Memory B cell (primary cell): ENCODE results near the gene CYP26B1.

Experiments
- ATAC-seq: fragments of 150-1000 bp; cut with Tn5 transposase; 2 replicates; pipeline ENCODE4 v1.10.0; 2021; ENCODE audit warnings: low read depth, mild to moderate bottlenecking, moderate library complexity
- DNase-seq, 2 donors: peaks; one replicate each; pipeline ENCODE4 v3.0.0; 2022; ENCODE audit warnings: low spot score in 2 of 2
- H3K27ac Mint-ChIP-seq: one replicate; pipeline ENCODE4 v1.8.0; 2022; ENCODE audit warnings: mild to moderate bottlenecking, moderate library complexity, mixed read lengths
- H3K27me3 Mint-ChIP-seq: one replicate; pipeline ENCODE4 v1.8.0; 2022; ENCODE audit warnings: mixed read lengths
- H3K36me3 Mint-ChIP-seq: one replicate; pipeline ENCODE4 v1.8.0; 2022; ENCODE audit warnings: mild to moderate bottlenecking, mixed read lengths
- H3K4me1 Mint-ChIP-seq: one replicate; pipeline ENCODE4 v1.8.0; 2022; ENCODE audit warnings: mixed read lengths
- H3K4me3 Mint-ChIP-seq: one replicate; pipeline ENCODE4 v1.8.0; 2022; ENCODE audit warnings: mild to moderate bottlenecking, moderate library complexity, mixed read lengths
- H3K9me3 Mint-ChIP-seq: one replicate; pipeline ENCODE4 v1.8.0; 2022; ENCODE audit warnings: mixed read lengths

Gene CYP26B1, protein sequence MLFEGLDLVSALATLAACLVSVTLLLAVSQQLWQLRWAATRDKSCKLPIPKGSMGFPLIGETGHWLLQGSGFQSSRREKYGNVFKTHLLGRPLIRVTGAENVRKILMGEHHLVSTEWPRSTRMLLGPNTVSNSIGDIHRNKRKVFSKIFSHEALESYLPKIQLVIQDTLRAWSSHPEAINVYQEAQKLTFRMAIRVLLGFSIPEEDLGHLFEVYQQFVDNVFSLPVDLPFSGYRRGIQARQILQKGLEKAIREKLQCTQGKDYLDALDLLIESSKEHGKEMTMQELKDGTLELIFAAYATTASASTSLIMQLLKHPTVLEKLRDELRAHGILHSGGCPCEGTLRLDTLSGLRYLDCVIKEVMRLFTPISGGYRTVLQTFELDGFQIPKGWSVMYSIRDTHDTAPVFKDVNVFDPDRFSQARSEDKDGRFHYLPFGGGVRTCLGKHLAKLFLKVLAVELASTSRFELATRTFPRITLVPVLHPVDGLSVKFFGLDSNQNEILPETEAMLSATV

GRCh38 chr2:72147303-72147971 lies at the start of gene CYP26B1:
CYP26B1 (minus strand) TSS chr2:72147862; CDS start chr2:72147834, 28 bp downstream.
- Mint-ChIP-seq H3K4me3 (peak within 1 kb of the TSS; percentile 85), H3K4me1 (peaks cover 30% of the 10 kb centered on the region), H3K27me3 (peaks cover 35% of the 10 kb centered on the region), H3K36me3 (peaks cover 7% of the 10 kb centered on the region), H3K9me3 (peaks cover 5% of the 10 kb centered on the region), H3K27ac (peak within 1 kb of the TSS; percentile 39)
- ATAC-seq, result no peak
- no peak for DNase-seq

GRCh38 chr2:72193723-72194122 lies 46.1 kb upstream of the CYP26B1 start:
- DNase-seq (no peak), ATAC-seq (no peak)
- H3K9me3 Mint-ChIP-seq, result peaks cover 4% of the 10 kb centered on the region
- H3K4me1 Mint-ChIP-seq, result peaks cover 3% of the 10 kb centered on the region
- no peaks in the 10 kb centered on the region for H3K27me3 Mint-ChIP-seq
- no peak overlapping the region for H3K4me3 Mint-ChIP-seq
- peaks cover 10% of the 10 kb centered on the region for H3K36me3 Mint-ChIP-seq
- no peak overlapping the region for H3K27ac Mint-ChIP-seq

DNA sequence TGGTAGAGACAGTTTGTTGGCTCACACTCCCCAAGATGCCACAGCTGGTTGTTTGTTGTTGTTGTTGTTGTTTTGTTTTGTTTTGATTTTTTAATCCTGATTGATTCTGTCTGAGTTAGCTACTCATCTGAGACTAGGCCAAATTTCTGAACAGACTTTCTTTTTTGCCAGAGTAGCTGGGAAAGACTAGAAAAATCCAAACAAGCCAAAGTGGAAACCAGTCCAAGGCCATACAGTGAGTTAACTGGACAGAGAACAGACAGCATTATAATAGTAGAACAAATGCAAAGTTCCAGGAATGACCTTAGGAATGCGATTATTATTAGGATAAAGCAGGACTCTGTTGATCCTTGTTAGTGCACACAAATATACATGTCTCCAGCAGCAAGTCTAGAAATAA lies 43.8 kb upstream of the CYP26B1 start:
- ATAC-seq (no peak), DNase-seq (no peak)
- no peaks in the 10 kb centered on the region for H3K27me3 Mint-ChIP-seq
- H3K27ac Mint-ChIP-seq, result no peak overlapping the region
- peaks cover 13% of the 10 kb centered on the region for H3K36me3 Mint-ChIP-seq
- H3K9me3 Mint-ChIP-seq, result peaks cover 5% of the 10 kb centered on the region
- peaks cover 3% of the 10 kb centered on the region for H3K4me1 Mint-ChIP-seq
- H3K4me3 Mint-ChIP-seq, result no peak overlapping the region

GRCh38 chr2:72185206-72185605 lies 37.5 kb upstream of the CYP26B1 start:
- Mint-ChIP-seq H3K27me3 (no peaks in the 10 kb centered on the region), H3K4me3 (no peak overlapping the region), H3K27ac (no peak overlapping the region), H3K4me1 (peaks cover 3% of the 10 kb centered on the region), H3K9me3 (peaks cover 5% of the 10 kb centered on the region), H3K36me3 (peaks cover 18% of the 10 kb centered on the region)
- DNase-seq (no peak), ATAC-seq (no peak)

GRCh38 chr2:72183466-72183865 lies 35.8 kb upstream of the CYP26B1 start:
- ATAC-seq (no peak), DNase-seq (no peak)
- Mint-ChIP-seq H3K9me3 (no peaks in the 10 kb centered on the region), H3K36me3 (peaks cover 25% of the 10 kb centered on the region), H3K27me3 (no peaks in the 10 kb centered on the region), H3K4me1 (no peaks in the 10 kb centered on the region), H3K4me3 (no peak overlapping the region), H3K27ac (no peak overlapping the region)

- DNase-seq (no peak), ATAC-seq (no peak)
- H3K4me1 Mint-ChIP-seq, result no peaks in the 10 kb centered on the region
- no peaks in the 10 kb centered on the region for H3K27me3 Mint-ChIP-seq
- no peaks in the 10 kb centered on the region for H3K9me3 Mint-ChIP-seq
- no peak overlapping the region for H3K4me3 Mint-ChIP-seq
- H3K36me3 Mint-ChIP-seq, result peaks cover 27% of the 10 kb centered on the region
- H3K27ac Mint-ChIP-seq, result no peak overlapping the region
Observed at GRCh38 chr2:72183016-72183415, 35.4 kb upstream of the CYP26B1 start.

- no peak overlapping the region for H3K4me3 Mint-ChIP-seq
- no peak for ATAC-seq
- peaks cover 30% of the 10 kb centered on the region for H3K36me3 Mint-ChIP-seq
- DNase-seq, result no peak
- no peaks in the 10 kb centered on the region for H3K4me1 Mint-ChIP-seq
- H3K27ac Mint-ChIP-seq, result no peak overlapping the region
- H3K9me3 Mint-ChIP-seq, result no peaks in the 10 kb centered on the region
- no peaks in the 10 kb centered on the region for H3K27me3 Mint-ChIP-seq
Observed at GRCh38 chr2:72182547-72182946, 34.9 kb upstream of the CYP26B1 start.

GRCh38 chr2:72181616-72182015 lies 34.0 kb upstream of the CYP26B1 start:
- Mint-ChIP-seq H3K36me3 (peaks cover 33% of the 10 kb centered on the region), H3K27me3 (no peaks in the 10 kb centered on the region), H3K4me1 (no peaks in the 10 kb centered on the region), H3K4me3 (no peak overlapping the region), H3K9me3 (no peaks in the 10 kb centered on the region), H3K27ac (no peak overlapping the region)
- ATAC-seq (no peak), DNase-seq (no peak)

DNA sequence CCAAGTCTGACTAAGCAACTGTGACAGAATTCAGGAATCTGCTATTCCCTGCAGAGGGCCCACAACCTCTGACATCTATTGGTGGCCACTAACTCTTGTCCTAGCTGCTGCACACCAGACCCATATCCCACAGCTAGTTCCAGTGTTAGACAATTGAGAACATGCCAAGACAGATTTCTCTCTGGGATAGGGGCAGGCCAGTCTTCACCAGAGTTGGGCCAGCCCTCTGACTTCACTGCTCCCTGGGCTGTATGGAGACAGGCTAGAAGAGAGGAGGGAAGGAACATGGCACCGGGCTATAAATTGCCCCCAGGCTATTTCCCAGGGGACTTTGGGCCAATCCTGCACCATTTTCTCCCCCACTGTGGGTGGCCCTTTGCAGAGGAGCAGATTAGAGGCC lies 32.7 kb upstream of the CYP26B1 start:
- Mint-ChIP-seq H3K4me1 (no peaks in the 10 kb centered on the region), H3K27ac (no peak overlapping the region), H3K4me3 (no peak overlapping the region), H3K9me3 (no peaks in the 10 kb centered on the region), H3K36me3 (peaks cover 37% of the 10 kb centered on the region), H3K27me3 (no peaks in the 10 kb centered on the region)
- no peak for ATAC-seq
- DNase-seq, result no peak

DNA sequence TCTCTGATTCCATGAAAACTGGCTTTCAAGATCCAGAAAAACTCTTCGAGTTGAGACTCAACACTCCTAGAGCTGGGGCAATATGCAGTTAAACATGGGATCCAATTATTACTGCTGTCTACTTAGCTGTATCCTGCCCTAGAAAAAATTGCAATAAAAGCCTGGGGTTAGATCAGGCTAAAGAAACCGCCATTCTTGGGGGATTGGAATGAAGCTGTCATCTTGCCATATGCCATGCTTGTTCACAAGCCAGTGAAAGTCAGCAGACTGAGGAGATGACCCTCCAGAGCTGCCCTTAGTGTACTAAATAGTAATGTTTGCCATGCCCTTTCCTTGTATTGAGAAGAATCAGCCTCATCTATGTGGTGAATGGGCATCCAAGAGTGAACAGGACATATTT lies 30.9 kb upstream of the CYP26B1 start:
- ATAC-seq, result no peak
- Mint-ChIP-seq H3K27me3 (no peaks in the 10 kb centered on the region), H3K9me3 (no peaks in the 10 kb centered on the region), H3K27ac (no peak overlapping the region), H3K4me3 (no peak overlapping the region), H3K36me3 (peaks cover 41% of the 10 kb centered on the region), H3K4me1 (no peaks in the 10 kb centered on the region)
- no peak for DNase-seq

GRCh38 chr2:72176281-72176680 lies 28.6 kb upstream of the CYP26B1 start:
- Mint-ChIP-seq H3K36me3 (peaks cover 33% of the 10 kb centered on the region), H3K27ac (no peak overlapping the region), H3K4me3 (no peak overlapping the region), H3K27me3 (no peaks in the 10 kb centered on the region), H3K4me1 (no peaks in the 10 kb centered on the region), H3K9me3 (no peaks in the 10 kb centered on the region)
- DNase-seq, result no peak
- ATAC-seq, result no peak

DNA sequence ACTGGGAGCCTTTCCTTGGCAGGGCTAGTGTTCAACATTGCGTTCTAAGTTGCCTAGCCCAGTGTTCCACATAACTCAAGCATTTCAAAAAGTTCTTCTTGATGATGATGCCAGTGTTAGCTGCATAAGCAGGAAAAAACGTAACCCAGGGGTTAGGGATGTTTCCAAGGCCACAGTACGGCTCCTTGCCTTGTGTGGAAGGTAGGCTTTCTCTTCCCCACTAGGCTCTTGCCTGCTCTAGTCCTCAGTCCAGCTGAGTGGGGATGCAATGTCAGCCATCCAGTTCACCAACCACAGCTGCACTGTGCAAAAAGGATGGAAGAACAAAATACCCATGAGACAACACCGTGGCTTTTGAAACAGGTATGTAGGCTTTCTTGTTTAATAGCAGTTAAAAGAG lies 28.0 kb upstream of the CYP26B1 start:
- H3K9me3 Mint-ChIP-seq, result no peaks in the 10 kb centered on the region

DNA sequence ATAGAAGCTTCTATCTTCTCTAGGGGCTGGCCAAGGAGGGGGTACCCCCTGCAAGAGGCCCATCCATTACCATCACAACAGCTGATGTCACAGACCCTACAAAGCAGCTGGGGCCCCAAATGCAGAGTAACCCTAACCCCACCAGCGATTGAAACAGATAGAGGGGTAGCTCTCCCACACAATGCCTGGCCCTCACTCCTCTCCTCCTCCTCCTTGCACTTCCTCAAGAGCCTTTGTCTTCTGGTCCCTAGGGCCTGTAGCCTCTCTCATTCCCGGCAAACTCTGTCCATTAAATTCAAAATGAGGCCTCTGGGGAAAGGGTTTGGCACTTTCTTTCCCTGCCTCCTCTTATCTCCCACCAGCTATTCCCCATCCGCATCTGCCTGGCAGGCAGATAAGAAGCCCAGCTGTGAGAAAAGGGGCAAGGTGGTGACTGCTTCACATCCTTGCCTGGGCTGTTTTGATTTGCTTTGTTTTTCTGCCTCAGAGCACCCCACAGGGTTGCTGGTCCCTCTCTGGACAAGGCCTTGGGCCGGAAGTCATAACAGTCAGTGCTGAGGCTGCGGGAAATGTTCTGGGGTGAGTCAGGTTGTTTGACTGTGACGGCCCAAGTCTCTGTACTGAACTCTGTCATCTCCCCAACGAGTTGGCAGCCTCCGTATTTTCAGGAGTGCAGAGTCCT lies 26.1 kb upstream of the CYP26B1 start:
- no peaks in the 10 kb centered on the region for H3K27me3 Mint-ChIP-seq
- H3K36me3 Mint-ChIP-seq, result peaks cover 21% of the 10 kb centered on the region
- H3K27ac Mint-ChIP-seq, result no peak overlapping the region
- H3K9me3 Mint-ChIP-seq, result peaks cover 1% of the 10 kb centered on the region
- H3K4me1 Mint-ChIP-seq, result no peaks in the 10 kb centered on the region
- DNase-seq (no peak), ATAC-seq (no peak)
- H3K4me3 Mint-ChIP-seq, result no peak overlapping the region

More for the DNA sequence above, 28.0 kb upstream of the CYP26B1 start:
- no peak overlapping the region for H3K27ac Mint-ChIP-seq
- no peaks in the 10 kb centered on the region for H3K27me3 Mint-ChIP-seq
- no peaks in the 10 kb centered on the region for H3K4me1 Mint-ChIP-seq
- no peak for ATAC-seq
- no peak overlapping the region for H3K4me3 Mint-ChIP-seq
- no peak for DNase-seq
- H3K36me3 Mint-ChIP-seq, result peaks cover 33% of the 10 kb centered on the region

DNA sequence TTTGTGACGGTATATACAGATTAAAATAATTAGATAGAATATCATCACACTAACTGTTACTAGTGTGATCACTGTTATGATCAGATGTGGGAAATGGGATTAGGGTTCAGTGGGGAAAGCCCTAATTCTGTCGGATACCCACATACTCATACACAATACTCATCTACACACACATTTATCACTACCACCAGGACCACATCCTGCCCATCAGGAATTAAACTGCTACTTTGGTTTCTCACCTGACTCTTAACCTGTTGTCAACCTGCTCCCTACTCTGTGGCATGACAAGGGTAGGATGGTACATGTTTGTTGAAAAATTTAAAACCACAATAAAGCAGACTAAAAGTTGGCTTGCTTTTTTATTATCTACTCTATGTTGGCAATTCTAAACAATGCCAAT lies 24.8 kb upstream of the CYP26B1 start:
- peaks cover 10% of the 10 kb centered on the region for H3K36me3 Mint-ChIP-seq
- no peak for ATAC-seq
- DNase-seq, result no peak
- H3K4me3 Mint-ChIP-seq, result no peak overlapping the region
- no peak overlapping the region for H3K27ac Mint-ChIP-seq
- no peaks in the 10 kb centered on the region for H3K27me3 Mint-ChIP-seq
- no peaks in the 10 kb centered on the region for H3K4me1 Mint-ChIP-seq
- H3K9me3 Mint-ChIP-seq, result peaks cover 4% of the 10 kb centered on the region
